Measurements from ENCODE around the gene CTDSPL.

DNA sequence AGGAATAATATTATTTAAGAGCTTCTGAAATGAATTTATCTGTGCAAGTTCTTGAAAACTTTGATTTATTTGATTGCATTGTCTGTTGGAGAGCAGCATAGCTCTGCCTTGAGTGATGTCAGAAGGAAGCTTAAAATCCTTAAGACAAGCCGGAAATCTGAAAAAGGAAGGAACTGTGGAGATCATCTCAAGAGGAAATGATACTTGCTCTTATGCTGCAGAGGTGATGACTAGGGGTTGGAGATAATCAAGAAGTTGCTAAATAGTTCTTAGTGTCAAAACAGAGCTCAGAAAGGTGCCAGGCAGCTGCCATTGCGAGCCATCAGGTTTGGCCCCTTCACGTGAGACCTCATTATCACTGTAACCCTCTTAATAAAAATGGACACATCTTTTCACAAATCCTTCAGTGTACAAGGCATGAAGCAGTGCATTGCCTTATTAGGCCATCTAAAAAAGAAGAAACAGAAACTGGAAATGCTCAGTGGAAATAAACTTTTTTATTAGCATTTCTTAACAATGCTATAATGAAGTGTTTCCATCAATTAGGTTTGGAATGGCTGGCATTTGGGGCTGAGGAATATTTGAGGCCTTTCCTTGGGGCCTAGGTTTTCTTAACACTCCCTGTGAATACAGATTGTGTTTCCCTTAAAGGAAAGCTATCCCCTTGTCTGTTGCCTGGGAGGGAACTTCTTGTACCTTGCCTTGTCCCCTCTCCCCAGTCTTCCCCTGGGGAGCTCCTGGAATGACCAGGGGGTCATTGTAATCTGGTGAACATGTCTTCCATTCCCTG is 94.4 kb downstream of the CTDSPL start:
- no peak for TF ChIP-seq EZH2 (IDR thresholded peaks at IDR 0.05; ENCODE audit: insufficient read depth, poor library complexity, severe bottlenecking)
- TF ChIP-seq EZH2phosphoT487 (IDR thresholded peaks at IDR 0.05; ENCODE audit: insufficient read depth, low read depth): no peak
